GM12874 (cell line): Measurements from ENCODE around the gene PKN2.

Experiments used
- TF ChIP-seq, protein P1 (sequence below): IDR thresholded peaks from 2 replicates; pipeline ENCODE4 v1.5.1; 2011; ENCODE audit warnings: low read depth, mild to moderate bottlenecking, control low read depth, low read length, moderate library complexity; ENCODE audit not compliant: insufficient read depth

PKN2 gene

DNA sequence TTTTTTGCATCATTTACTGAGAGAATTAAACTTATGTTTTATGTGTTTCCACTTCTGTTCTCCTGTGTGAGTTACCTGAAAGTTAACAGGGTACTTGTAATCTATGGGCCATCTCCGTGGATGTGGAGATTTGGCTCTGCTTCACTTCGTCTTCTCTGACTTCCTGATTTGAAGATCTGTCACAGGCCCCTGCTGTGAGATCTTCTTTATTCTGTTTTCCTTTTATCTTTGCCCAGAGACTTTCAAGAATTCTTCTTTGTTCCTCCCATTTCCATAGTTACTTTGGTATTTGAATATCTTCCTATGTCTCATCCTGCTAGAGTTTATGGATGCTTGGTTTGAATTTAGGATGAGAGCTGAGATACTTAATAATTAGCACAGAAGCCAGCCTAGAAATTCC, 35.4 kb upstream of the PKN2 start:
- TF ChIP-seq, protein P1, sequence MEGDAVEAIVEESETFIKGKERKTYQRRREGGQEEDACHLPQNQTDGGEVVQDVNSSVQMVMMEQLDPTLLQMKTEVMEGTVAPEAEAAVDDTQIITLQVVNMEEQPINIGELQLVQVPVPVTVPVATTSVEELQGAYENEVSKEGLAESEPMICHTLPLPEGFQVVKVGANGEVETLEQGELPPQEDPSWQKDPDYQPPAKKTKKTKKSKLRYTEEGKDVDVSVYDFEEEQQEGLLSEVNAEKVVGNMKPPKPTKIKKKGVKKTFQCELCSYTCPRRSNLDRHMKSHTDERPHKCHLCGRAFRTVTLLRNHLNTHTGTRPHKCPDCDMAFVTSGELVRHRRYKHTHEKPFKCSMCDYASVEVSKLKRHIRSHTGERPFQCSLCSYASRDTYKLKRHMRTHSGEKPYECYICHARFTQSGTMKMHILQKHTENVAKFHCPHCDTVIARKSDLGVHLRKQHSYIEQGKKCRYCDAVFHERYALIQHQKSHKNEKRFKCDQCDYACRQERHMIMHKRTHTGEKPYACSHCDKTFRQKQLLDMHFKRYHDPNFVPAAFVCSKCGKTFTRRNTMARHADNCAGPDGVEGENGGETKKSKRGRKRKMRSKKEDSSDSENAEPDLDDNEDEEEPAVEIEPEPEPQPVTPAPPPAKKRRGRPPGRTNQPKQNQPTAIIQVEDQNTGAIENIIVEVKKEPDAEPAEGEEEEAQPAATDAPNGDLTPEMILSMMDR, result no peak

DNA sequence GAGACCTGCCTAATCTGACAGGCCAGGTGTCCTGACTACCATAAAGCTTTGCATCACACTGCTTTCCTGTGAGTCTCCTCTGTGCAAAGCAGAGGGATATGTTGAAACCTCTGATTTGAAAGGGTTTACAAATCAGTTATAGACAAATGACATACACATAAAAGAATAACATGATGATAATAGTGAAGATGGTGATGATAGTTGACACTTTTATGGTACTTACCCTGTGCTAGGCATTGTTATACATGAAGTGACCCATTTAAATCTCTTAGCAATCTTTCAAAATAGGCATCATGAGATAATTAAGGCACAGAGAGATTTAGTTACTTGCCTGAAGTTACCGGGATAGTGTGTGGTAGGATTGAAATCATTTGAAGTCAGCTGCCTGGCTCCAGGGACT, 34.1 kb upstream of the PKN2 start:
- TF ChIP-seq, protein P1, result no peak

DNA sequence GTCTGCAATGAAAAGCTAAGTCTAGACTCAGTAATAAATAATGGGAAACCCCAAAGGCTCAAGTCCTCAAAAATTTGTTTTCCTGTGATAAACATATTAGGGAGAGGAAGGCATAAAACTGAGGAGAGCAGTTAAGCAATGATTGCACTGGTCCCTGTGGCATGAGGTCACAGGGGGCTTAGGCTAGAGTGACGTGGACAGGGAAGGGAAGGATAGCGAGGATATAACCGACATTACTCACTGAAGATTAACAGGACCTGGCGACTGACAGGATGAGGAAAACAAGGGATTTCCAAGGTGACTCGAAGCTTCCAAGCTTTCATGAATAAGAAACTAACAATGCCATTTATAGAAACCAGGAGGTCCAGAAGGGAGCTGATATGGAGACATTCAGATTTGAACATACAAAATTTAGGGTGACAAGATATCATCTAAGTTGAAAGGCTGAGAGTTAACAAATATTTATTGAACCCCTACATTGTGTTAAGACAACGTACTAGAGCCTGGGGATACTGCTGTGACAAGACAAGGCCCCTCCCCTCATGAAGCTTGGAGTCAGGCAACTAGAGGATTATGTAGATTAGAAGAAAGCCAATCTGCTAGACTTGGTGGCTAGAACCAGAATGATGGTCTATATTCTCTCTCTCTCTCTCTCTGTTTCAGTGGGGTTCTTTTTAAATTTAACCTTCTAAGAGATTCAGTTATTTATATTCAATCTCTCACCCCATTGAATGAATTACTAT, 33.2 kb upstream of the PKN2 start:
- TF ChIP-seq, protein P1, result no peak

DNA sequence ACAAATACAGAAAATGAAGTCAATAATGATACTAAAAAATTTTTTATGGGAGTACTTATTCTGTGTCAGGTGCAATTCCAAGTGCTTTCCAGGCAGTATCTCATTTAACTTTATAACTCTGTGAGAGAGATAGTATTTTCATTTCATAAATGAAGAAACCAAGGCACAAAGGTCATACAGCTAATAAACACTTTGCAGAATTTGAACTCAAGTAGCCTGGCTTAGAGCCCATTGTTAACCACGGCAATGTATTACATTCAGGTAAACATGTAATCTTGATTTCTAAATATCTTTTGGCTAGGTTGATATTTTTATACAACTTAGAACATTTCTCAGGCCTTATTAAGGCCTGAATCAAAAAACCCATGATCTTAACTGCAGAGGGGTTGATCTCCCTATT, 28.9 kb upstream of the PKN2 start:
- TF ChIP-seq, protein P1, result no peak

DNA sequence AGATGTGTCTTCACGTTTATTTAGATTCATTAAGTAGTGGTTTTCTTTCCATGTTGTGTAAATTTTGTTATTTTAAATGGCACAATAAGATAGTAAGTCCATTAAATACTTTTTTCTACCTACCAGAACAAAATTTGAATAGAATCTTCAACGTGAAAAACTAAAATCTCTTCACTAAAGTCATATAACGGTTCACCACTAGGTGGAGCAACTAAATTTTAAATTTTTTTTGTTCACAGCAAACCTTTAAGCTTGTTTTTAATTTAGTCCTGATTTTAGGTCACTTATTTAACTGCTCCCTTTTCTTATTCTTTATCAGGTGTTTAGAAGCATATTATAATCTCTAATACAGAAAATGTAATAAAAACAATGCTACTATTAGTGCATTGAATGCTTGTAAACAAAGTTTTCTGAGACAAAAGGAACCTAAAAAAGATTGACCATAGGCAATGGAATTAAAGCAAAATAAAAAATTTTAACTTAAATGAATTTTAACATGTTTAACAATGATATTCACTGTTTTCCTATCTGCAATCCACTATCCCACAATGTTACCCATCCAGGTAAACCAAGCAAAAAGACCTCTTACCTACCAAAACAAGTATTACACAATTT, 28.3 kb upstream of the PKN2 start:
- TF ChIP-seq, protein P1, result 0 out of 2 replicates have a peak, but pooled peaks have one; percentile 20

DNA sequence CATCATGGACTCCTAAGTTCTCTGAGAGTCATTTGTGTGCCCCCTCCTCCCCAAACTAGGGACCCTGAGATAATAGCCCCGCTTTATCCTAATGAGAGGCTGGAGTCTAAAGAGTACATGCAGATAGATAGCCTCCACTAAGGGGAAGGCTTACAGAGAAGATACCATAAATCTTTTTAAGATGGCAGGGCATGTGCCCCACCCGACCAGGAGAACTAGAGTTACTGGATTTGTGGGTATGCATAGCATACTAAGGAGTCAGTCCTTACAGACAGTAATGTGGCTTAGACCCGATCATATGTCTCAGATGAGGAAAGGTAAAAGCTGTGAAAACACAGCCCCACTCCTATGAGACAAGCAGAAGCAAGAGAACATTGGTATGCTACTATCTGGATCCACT, 25.7 kb upstream of the PKN2 start:
- TF ChIP-seq, protein P1, result no peak

DNA sequence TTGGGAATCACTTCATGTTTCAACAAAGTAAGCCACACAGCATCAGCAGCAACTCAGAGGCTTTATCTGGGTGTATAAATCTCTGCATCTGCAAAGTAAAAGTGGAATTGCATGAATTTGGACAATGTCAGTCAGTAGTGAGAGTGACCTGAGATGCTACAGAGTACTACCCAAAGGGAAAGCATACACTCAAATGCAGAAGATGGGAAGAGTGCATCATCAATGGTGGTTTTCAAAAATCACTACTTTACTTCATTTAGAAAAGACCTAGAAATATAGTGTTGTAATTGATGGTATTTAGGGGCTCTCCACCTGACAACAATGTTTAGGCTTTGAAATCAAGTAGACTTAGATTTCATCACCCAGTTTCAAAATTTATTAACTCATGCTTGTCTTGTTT, 24.5 kb upstream of the PKN2 start:
- TF ChIP-seq, protein P1, result no peak
